ENCODE measurements around the gene NUDT15.
"Not testable (repeated sequence)": the region's sequence is repeated elsewhere in the genome, so short reads cannot be mapped to it uniquely, and the experiment has no call there.

The NUDT15 gene

GRCh38 chr13:48037346-48038173, at the start of gene NUDT15:
Gene NUDT15, plus strand, starts transcription at chr13:48037726. Its CDS starts 21 bp downstream, at chr13:48037747.
- DNase-seq, result peak; percentile 93

GRCh38 chr13:47990427-47990826, 47.1 kb upstream of the NUDT15 start:
- no peak for DNase-seq

- DNase-seq, result no peak
These were observed 46.5 kb upstream of the NUDT15 start for GRCh38 chr13:47990920-47991466.

GRCh38 chr13:47991859-47992258, 45.7 kb upstream of the NUDT15 start:
- DNase-seq, result no peak

- no peak for DNase-seq
These were observed 40.1 kb upstream of the NUDT15 start for GRCh38 chr13:47997384-47997783.

GRCh38 chr13:47999973-48000372, 37.6 kb upstream of the NUDT15 start:
- DNase-seq, result no peak

GRCh38 chr13:48000559-48001113, 36.9 kb upstream of the NUDT15 start:
- DNase-seq, result no peak

GRCh38 chr13:48001114-48001881, 36.2 kb upstream of the NUDT15 start, which contains the start of gene SUCLA2:
Gene SUCLA2, minus strand, starts transcription at chr13:48001273. Its CDS starts 4 bp downstream, at chr13:48001269.
- DNase-seq, result peak; percentile 88

GRCh38 chr13:48001999-48002398, 35.5 kb upstream of the NUDT15 start:
- not testable (repeated sequence) for DNase-seq

GRCh38 chr13:48004201-48004600, 33.3 kb upstream of the NUDT15 start:
- DNase-seq, result no peak

- no peak for DNase-seq
These were observed 31.1 kb upstream of the NUDT15 start for GRCh38 chr13:48006396-48006795.

- DNase-seq, result no peak
These were observed 28.2 kb upstream of the NUDT15 start for GRCh38 chr13:48009284-48009683.

- DNase-seq, result no peak
These were observed 26.8 kb upstream of the NUDT15 start for GRCh38 chr13:48010698-48011097.

GRCh38 chr13:48012668-48013067, 24.9 kb upstream of the NUDT15 start:
- DNase-seq, result no peak

GRCh38 chr13:48014359-48014758, 23.2 kb upstream of the NUDT15 start:
- DNase-seq, result no peak

- DNase-seq, result no peak
These were observed 18.9 kb upstream of the NUDT15 start for GRCh38 chr13:48018637-48019036.

- no peak for DNase-seq
These were observed 17.7 kb upstream of the NUDT15 start for GRCh38 chr13:48019796-48020195.

- DNase-seq, result no peak
These were observed 9.5 kb upstream of the NUDT15 start for GRCh38 chr13:48028066-48028465.

- DNase-seq, result no peak
These were observed 7.7 kb upstream of the NUDT15 start for GRCh38 chr13:48029859-48030258.

GRCh38 chr13:48038761-48039160, 1.2 kb downstream of the NUDT15 start:
- peak; percentile 0 for DNase-seq

- no peak for DNase-seq
These were observed 2.5 kb downstream of the NUDT15 start for GRCh38 chr13:48040049-48040448.

- DNase-seq, result no peak
These were observed 3.4 kb downstream of the NUDT15 start for GRCh38 chr13:48040896-48041295.

- no peak for DNase-seq
These were observed 5.4 kb downstream of the NUDT15 start for GRCh38 chr13:48042894-48043293.

Measured in NCI-H345 (cell line).